T-helper 2 cell treated with Interferon-gamma antibody and Interleukin-4, amounts not matched to agents 100 ng/mL and 5 ng/mL, for 36 hours (primary cell): ENCODE results near the gene TBC1D9. TPM values are rescaled to one million over a fixed set of nuclear protein-coding genes. Genes with fewer than 3 reads are reported as not detected.

Experiments used
- intact Hi-C: fragments of 100-400 bp; cut with micrococcal nuclease; formaldehyde crosslinking; loops from one replicate; pipeline ENCODE4 v1.15.1; 2023
- total RNA-seq: library from RNA; stranded (reverse); gene quantifications from 2 replicates; pipeline ENCODE4 v1.2.3, GENCODE V29; 2022

TBC1D9 gene
- total RNA-seq, 1 donor from 2014 or later: not detected

GRCh38 chr4:140725556-140725955 lies 30.6 kb downstream of the TBC1D9 start:
- intact Hi-C loops: no loop called here

DNA sequence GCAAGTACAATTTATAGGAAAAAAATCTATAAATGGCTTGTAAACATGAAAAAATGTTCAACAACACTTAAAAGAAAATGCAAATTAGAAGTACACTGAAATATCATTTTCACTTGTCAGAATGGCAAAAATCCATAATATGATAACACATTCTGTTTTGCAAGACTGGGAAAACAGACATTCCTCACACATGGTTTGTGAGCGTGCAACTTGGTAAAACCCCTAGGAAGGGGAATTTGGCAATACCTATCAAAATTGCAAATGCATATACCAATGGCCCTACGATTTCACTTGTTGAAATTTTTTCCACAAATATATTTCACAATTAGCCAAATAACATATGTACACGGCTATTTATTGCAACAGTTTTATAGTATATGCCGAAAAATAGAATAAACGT lies 31.4 kb downstream of the TBC1D9 start:
- intact Hi-C loops: no loop called here

- intact Hi-C loops: no loop called here
These were observed 35.5 kb downstream of the TBC1D9 start for GRCh38 chr4:140720387-140721304.

GRCh38 chr4:140719686-140720085 lies 36.5 kb downstream of the TBC1D9 start:
- intact Hi-C loops: no loop called here

DNA sequence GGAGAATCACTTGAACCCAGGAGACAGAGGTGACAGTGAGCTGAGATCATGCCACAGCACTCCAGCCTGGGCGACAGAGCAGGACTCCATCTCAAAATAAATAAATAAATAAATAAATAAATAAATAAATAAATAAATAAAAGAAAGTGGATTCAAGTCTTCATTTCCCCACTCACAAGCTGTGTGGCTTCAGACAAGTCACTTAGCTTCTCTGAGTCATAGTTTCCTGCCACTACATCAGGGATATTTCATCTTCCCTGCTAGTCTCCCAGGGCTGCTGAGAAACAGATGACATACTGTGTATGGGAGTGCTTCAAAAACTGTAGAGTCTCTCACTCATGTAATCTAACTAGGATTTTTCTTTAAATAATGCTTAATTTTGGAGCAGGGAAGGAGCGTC lies 37.2 kb downstream of the TBC1D9 start:
- intact Hi-C loops: no loop called here

- intact Hi-C loops: no loop called here
These were observed 37.8 kb downstream of the TBC1D9 start for GRCh38 chr4:140718241-140718952.

- intact Hi-C loops: no loop called here
These were observed 38.9 kb downstream of the TBC1D9 start for GRCh38 chr4:140717313-140717712.

DNA sequence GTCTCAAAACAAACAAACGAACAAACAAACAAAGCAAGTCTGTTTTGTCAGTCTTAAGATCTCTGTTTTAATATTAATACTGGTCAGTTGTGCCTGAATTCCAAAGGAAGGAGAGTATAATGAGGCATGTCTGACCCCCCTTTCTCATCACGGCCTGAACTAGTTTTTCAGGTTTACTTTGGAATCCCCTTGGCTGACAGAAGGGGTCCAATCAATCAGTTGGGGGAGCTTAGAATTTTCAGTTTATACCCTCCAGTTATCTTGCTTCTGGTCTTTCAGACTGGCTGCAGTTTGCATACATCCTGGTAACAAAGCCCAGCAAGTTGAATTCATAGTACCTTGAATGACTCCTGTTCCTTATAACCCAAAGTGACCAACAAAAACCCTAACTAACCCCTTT lies 41.1 kb downstream of the TBC1D9 start:
- intact Hi-C loops: no loop called here

- intact Hi-C loops: no loop called here
These were observed 44.3 kb downstream of the TBC1D9 start for GRCh38 chr4:140711910-140712309.

GRCh38 chr4:140710908-140711622 lies 45.1 kb downstream of the TBC1D9 start:
- intact Hi-C loops: no loop called here

DNA sequence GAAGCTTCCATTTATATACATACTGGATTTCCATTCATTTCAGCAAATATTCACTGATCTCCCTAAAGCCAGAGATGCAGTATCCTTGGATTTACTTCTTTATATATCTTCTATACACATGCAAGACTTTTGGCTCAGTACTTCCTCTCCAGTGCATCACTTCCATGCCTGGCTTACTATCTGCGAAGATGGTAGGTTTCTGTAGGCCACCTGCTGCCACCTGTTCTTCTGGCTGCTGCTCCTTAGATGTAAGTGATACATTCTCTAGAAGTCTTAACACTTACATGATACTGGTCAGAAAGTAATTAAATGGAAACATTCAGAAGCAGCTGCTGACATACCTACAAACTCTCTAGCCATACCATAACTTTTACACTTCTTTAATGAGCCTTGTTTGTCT lies 48.9 kb downstream of the TBC1D9 start:
- intact Hi-C loops: no loop called here

- intact Hi-C loops: no loop called here
These were observed 49.5 kb downstream of the TBC1D9 start for GRCh38 chr4:140706665-140707064.

GRCh38 chr4:140706276-140706625 lies 49.9 kb downstream of the TBC1D9 start:
- intact Hi-C loops: no loop called here

DNA sequence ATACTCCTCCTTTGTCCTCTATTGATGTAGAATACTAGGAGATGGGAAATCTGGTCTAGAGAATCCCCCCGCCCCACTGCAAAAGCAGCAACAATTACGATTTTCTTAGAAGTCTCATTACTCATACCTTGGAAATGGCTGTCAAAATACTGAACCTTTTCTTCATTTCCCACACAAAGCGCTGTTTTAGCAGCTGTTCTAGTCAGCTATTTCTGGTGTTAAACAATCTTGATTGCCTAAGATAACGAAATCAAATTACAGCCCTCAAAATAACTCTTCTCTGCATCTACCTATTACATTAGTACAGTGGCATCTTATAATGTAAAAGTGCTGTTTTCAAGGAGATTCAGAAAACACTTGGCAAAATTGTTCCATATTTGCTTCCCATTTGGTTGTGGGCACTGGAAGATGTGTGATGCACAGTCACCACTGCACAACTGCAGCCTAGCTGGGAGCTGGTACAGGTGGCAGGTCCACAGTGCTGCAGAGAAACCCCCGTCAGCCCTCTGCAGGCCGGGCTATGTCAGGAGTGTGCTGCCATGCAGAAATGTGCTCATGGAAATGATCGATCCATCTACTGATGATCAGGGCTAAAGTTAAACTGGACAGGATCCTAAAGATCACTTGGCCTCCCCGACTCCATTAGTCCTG lies 50.4 kb downstream of the TBC1D9 start:
- intact Hi-C loops: no loop called here

DNA sequence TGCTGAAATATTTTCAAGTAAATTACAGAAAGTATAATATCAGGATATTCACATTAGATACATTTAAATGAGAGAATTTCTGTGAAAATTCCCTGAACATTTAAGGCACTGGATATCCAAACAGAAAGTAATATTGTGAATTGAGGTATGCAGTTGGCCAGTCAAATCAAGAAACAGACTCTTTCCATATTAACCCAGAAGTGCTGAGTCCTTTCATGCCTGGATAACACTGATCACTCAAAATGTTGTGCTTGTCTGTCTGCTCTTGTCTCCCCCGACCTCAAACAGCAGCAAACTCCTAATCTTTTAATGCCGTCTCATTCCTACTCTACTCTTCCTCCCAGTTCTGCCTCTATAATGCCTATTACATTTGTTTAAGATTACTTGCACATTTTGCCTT lies 51.2 kb downstream of the TBC1D9 start:
- intact Hi-C loops: no loop called here

- intact Hi-C loops: no loop called here
These were observed 51.7 kb downstream of the TBC1D9 start for GRCh38 chr4:140704392-140704960.

GRCh38 chr4:140703463-140703862 lies 52.7 kb downstream of the TBC1D9 start:
- intact Hi-C loops: no loop called here

- intact Hi-C loops: no loop called here
These were observed 54.0 kb downstream of the TBC1D9 start for GRCh38 chr4:140702096-140702757.

DNA sequence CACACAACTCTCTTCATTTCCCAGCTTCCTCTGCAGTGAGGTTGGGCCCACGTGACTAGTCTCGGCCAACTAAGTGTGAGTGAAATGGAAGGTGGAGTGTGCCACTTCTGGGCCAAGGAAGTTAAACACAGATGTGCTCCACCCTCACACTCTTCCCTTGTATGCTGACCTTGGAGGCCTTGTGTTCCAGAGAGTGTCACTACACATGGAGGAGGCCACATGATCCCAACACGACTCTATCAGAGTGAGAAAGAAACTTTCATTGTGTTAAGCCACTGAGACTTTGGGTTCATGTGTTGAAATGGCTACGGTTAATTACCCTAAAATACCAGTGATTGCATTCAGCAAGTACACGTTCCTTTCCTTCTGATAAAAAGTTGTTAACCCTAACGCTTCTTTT lies 55.1 kb downstream of the TBC1D9 start:
- intact Hi-C loops: no loop called here

DNA sequence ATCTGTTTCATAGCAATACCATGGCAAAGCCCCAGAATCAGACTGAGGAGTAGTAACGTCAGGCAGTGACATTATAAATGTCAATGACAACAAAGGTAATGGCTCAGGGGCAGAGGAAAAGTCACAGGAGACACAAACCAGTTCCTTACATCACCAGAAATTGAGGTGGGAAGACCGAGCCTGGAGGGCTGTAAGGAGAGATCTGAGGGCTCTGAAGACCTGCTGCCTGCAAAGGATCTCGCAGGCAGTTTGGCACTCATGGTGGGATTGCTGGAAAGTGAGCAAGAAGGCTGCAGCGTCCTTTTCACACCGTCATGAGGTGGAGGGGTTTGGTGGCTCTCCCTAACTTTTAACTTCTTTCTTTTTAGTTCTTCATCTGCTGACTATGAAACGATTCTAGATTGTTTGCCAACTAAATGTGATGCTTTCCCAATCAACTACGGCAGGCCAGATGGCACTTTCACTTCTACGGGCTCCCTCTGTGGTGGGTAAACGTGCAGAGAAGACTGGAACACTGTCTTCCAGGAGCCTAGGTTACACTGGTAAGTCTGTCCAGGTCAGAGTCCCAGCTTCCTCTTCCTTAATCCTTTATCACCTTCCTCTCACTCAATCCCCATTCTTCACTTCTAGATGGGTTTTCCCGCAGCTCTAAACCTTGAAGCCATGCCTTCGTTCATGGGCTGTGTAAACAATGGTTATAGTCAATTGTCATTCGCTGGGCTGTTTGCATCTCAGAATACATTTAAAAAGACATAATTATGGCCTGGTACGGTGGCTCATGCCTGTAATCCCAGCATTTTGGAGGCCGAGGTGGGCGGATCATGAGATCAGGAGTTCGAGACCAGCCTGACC lies 58.2 kb downstream of the TBC1D9 start:
- intact Hi-C loops: no loop called here
